ENCODE results near the gene LRRFIP1.

GRCh38 chr2:237602409-237602808 is 25.0 kb upstream of the LRRFIP1 start:
- no peak for TF ChIP-seq NFIC (IDR thresholded peaks at IDR 0.05)
- TF ChIP-seq REST (IDR thresholded peaks at IDR 0.05; ENCODE audit: low read depth) = no peak
- no peak for TF ChIP-seq EP300 (IDR thresholded peaks at IDR 0.05; ENCODE audit: borderline replicate concordance)
- no peak for TF ChIP-seq TAF1 (IDR thresholded peaks at IDR 0.05; ENCODE audit: low read depth)
- TF ChIP-seq RAD21 (IDR thresholded peaks at IDR 0.05; ENCODE audit: low read depth) = no peak; the same call in 1 of the 2 replicates
- no peak for TF ChIP-seq CREB1 (IDR thresholded peaks at IDR 0.05; ENCODE audit: low read depth)
- no peak for TF ChIP-seq USF1 (IDR thresholded peaks at IDR 0.05)
